Measurements from ENCODE around the gene USP5. TPM values are rescaled to one million over a fixed set of nuclear protein-coding genes. Genes with fewer than 3 reads are reported as not detected.
"Not testable (repeated sequence)": the region's sequence is repeated elsewhere in the genome, so short reads cannot be mapped to it uniquely, and the experiment has no call there.

Gene USP5
- total RNA-seq, 4 donors from 2014 or later: 41.0 to 94.1 (median 47.1) TPM

GRCh38 chr12:6884539-6884938, 32.6 kb downstream of the USP5 start:
- Histone ChIP-seq H3K27ac (no peak overlapping the region), H3K4me1 (peaks cover 0 to 4% (median 2%) of the 10 kb centered on the region in 4 donors), H3K4me3 (no peak overlapping the region), H3K27me3 (no peaks in the 10 kb centered on the region), H3K36me3 (peaks cover 0 to 12% (median 0%) of the 10 kb centered on the region in 3 donors), H3K9me3 (no peaks in the 10 kb centered on the region)
- no peak for DNase-seq
- TF ChIP-seq CTCF (IDR thresholded peaks at IDR 0.05) (no peak), POLR2A (IDR thresholded peaks at IDR 0.05) (no peak)

GRCh38 chr12:6886206-6886999, 34.5 kb downstream of the USP5 start:
- H3K27ac ChIP-seq, H3K4me1 ChIP-seq, H3K9me3 ChIP-seq, H3K4me3 ChIP-seq, DNase-seq, H3K27me3 ChIP-seq: not testable (repeated sequence)
- peaks cover 0 to 12% (median 0%) of the 10 kb centered on the region in 3 donors for H3K36me3 ChIP-seq

DNA sequence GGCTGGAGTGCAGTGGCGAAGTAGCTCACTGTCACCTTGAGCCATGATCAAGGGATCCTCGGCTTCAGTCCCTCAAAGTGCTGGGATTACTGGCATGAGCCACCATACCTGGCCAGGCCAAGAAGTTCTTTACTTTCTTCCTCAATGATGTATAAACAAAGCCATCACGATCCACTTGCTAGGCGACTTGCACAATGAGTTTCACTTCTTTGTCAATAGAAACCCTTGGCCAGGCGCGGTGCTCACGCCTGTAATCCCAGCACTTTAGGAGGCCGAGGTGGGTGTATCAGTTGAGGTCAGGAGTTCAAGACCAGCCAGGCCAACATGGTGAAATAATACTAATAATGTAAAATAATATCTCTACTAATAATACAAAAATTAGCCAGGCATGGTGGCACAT, 35.5 kb downstream of the USP5 start:
- H3K9me3 ChIP-seq: no peaks in the 10 kb centered on the region
- H3K27ac ChIP-seq: no peak overlapping the region
- no peaks in the 10 kb centered on the region for H3K27me3 ChIP-seq
- no peak for TF ChIP-seq POLR2A (IDR thresholded peaks at IDR 0.05)
- TF ChIP-seq CTCF (IDR thresholded peaks at IDR 0.05): no peak
- no peak for DNase-seq
- no peak overlapping the region for H3K4me3 ChIP-seq
- H3K36me3 ChIP-seq: peaks cover 0 to 12% (median 0%) of the 10 kb centered on the region in 3 donors
- peaks cover 0 to 3% (median 0%) of the 10 kb centered on the region in 4 donors for H3K4me1 ChIP-seq

- H3K4me3 ChIP-seq: no peak overlapping the region
- H3K27ac ChIP-seq: no peak overlapping the region
- H3K4me1 ChIP-seq: peaks cover 0 to 3% (median 0%) of the 10 kb centered on the region in 4 donors
- H3K36me3 ChIP-seq: peaks cover 0 to 12% (median 0%) of the 10 kb centered on the region in 3 donors
- no peak for DNase-seq
- H3K27me3 ChIP-seq: no peaks in the 10 kb centered on the region
- no peaks in the 10 kb centered on the region for H3K9me3 ChIP-seq
- no peak for TF ChIP-seq POLR2A (IDR thresholded peaks at IDR 0.05)
- TF ChIP-seq CTCF (IDR thresholded peaks at IDR 0.05): no peak
Measured at GRCh38 chr12:6888360-6888759, 36.4 kb downstream of the USP5 start.

- H3K9me3 ChIP-seq, H3K27me3 ChIP-seq, H3K36me3 ChIP-seq, H3K4me1 ChIP-seq, H3K4me3 ChIP-seq, H3K27ac ChIP-seq, DNase-seq: not testable (repeated sequence)
Measured at GRCh38 chr12:6888794-6889193, 36.8 kb downstream of the USP5 start.

GRCh38 chr12:6889775-6890573, 38.0 kb downstream of the USP5 start:
- H3K36me3 ChIP-seq, H3K27me3 ChIP-seq, H3K9me3 ChIP-seq, H3K4me3 ChIP-seq, DNase-seq, H3K4me1 ChIP-seq: not testable (repeated sequence)
- peak overlapping the region; percentile 64 to 91 (median 87) for H3K27ac ChIP-seq

Measured in Peyer's patch (tissue), 4 donors.